Panc1 (cell line): ENCODE data around the gene CAPZA2. TPM values are rescaled to one million over a fixed set of nuclear protein-coding genes. Genes with fewer than 3 reads are reported as not detected.
A peak's percentile ranks its signal among the peaks of the same experiment; 100 is the strongest.
"Not testable (repeated sequence)": the region's sequence is repeated elsewhere in the genome, so short reads cannot be mapped to it uniquely, and the experiment has no call there.

ENCODE experiments used
- ATAC-seq: fragments of 200-7000 bp; cut with Tn5 transposase; 2 replicates; pipeline ENCODE4 v1.9.1; 2020; ENCODE audit warnings: mild to moderate bottlenecking, moderate library complexity
- Bru-seq: library from RNA; stranded (reverse); fragments of 400-500 nt; gene quantifications from one replicate; lab custom pipeline; 2021; lab: Mats Ljungman, UMichigan
- BruChase-seq, 2 experiments: library from RNA; stranded (reverse); fragments of 400-500 nt; gene quantifications; one replicate each; lab custom pipeline; 2021; lab: Mats Ljungman, UMichigan
- BruUV-seq: library from RNA; stranded (reverse); fragments of 400-500 nt; replicated peaks from 2 replicates; lab custom pipeline; 2021; lab: Mats Ljungman, UMichigan
- CTCF ChIA-PET: fragments of 300-600 bp; sonication (Branson Sonifier 250); formaldehyde crosslinking; loops from one replicate; lab custom pipeline; 2022; ENCODE audit warnings: antibody characterized with exemption; lab: Charles Lee
- POLR2A ChIA-PET: fragments of 300-600 bp; sonication (Branson Sonifier 250); formaldehyde crosslinking; loops from one replicate; lab custom pipeline; 2022; ENCODE audit warnings: antibody characterized with exemption; lab: Charles Lee
- DNase-seq: peaks from one replicate; pipeline ENCODE4 v3.0.0-alpha.2; 2010; ENCODE audit warnings: low read depth, low spot score
- H3K27ac ChIP-seq: 2 replicates; pipeline ENCODE4 v1.5.1; 2011; ENCODE audit warnings: mild to moderate bottlenecking, low read length, inconsistent platforms
- H3K27me3 ChIP-seq: fragments of 200-500 bp; sonication (Bioruptor generic); 2 replicates; pipeline ENCODE4 v1.6.0; 2014; ENCODE audit warnings: low read length, inconsistent platforms; ENCODE audit not compliant: control insufficient read depth, insufficient read depth
- H3K36me3 ChIP-seq: fragments of 200-500 bp; sonication (Bioruptor generic); 2 replicates; pipeline ENCODE4 v1.5.1; 2014; ENCODE audit warnings: inconsistent platforms, mild to moderate bottlenecking, low read length, moderate library complexity; ENCODE audit not compliant: control insufficient read depth, insufficient read depth
- H3K4me1 ChIP-seq: 2 replicates; pipeline ENCODE4 v1.5.1; 2011; ENCODE audit warnings: inconsistent platforms, mild to moderate bottlenecking, low read length, moderate library complexity; ENCODE audit not compliant: control insufficient read depth, insufficient read depth
- H3K4me3 ChIP-seq, 2 experiments: 2 replicates each; pipeline ENCODE4 v1.5.1; 2011 to 2012; ENCODE audit warnings: low read depth in 2 of 2, low read length in 2 of 2, mild to moderate bottlenecking in 2 of 2, inconsistent platforms in 1 of 2, moderate library complexity in 1 of 2
- H3K9me3 ChIP-seq: fragments of 200-500 bp; sonication (Bioruptor generic); 2 replicates; pipeline ENCODE4 v1.5.1; 2014; ENCODE audit warnings: low read depth, mild to moderate bottlenecking, inconsistent platforms, low read length, moderate library complexity; ENCODE audit not compliant: control insufficient read depth, insufficient read depth
- POLR2AphosphoS5 ChIP-seq: IDR thresholded peaks from 2 replicates; pipeline ENCODE4 v1.6.1; 2012; ENCODE audit warnings: mild to moderate bottlenecking, low read depth, low read length, moderate library complexity
- SIN3A ChIP-seq: IDR thresholded peaks from 2 replicates; pipeline ENCODE4 v1.6.1; 2012; ENCODE audit warnings: low read depth, mild to moderate bottlenecking, low read length, moderate library complexity, borderline replicate concordance; ENCODE audit not compliant: insufficient read depth
- TCF7L2 ChIP-seq: IDR thresholded peaks from 2 replicates; pipeline ENCODE4 v1.6.1; 2011; ENCODE audit warnings: mild to moderate bottlenecking, low read depth, low read length, inconsistent platforms
- in situ Hi-C: cut with HindIII; loops from 2 replicates; pipeline ENCODE4 v1.10.0; 2016; ENCODE audit warnings: low sequenced_read_pairs, low pct_unique_long_range_greater_than_20kb
- intact Hi-C: fragments of 100-400 bp; cut with micrococcal nuclease; formaldehyde crosslinking; loops from one replicate; pipeline ENCODE4 v1.10.0; 2022; ENCODE audit not compliant: unreplicated experiment
- long read RNA-seq: library from polyadenylated mRNA; unstranded; transcript quantifications from one replicate; pipeline ENCODE4 v2.0.0, GENCODE V29; 2021; ENCODE audit not compliant: unreplicated experiment
- polyA plus RNA-seq: library from polyadenylated mRNA; unstranded; fragments of >200 nt; gene quantifications from one replicate; pipeline ENCODE4 v1.2.1, GENCODE V29; 2012; ENCODE audit warnings: missing spikeins; ENCODE audit not compliant: insufficient read length
- total RNA-seq: library from RNA; stranded (reverse); gene quantifications from one replicate; pipeline ENCODE4 v1.2.1, GENCODE V29; 2021; ENCODE audit not compliant: unreplicated experiment
- TF ChIP-seq, protein P1 (sequence below), 2 experiments: IDR thresholded peaks; 2 replicates each; pipeline ENCODE4 v1.6.1; 2011 to 2012; ENCODE audit warnings: low read depth in 2 of 2, control low read depth in 1 of 2, low read length in 1 of 2, mild to moderate bottlenecking in 1 of 2, moderate library complexity in 1 of 2; ENCODE audit not compliant: insufficient read depth in 1 of 2
- TF ChIP-seq, protein P2 (sequence below): fragments of 450-650 bp; IDR thresholded peaks from 2 replicates; pipeline ENCODE4 v1.5.1; 2017; ENCODE audit warnings: mild to moderate bottlenecking

CAPZA2 gene
- total RNA-seq (195 TPM), Bru-seq, nascent RNA (percentile 94 among the genes with signal in this experiment), BruChase-seq, experiment 1, labeled RNA remaining after a 2-hour chase (percentile 88 among the genes with signal in this experiment), BruChase-seq, experiment 2, labeled RNA remaining after a 6-hour chase (percentile 94 among the genes with signal in this experiment)
- 77.8 TPM for polyA plus RNA-seq
- long read RNA-seq, full-length matches to known transcripts = 422 of 438 reads
- long read RNA-seq, partial matches to known transcripts = 2 of 438 reads
- long read RNA-seq, other reads (novel, unspliced or antisense) = 14 of 438 reads

GRCh38 chr7:116862234-116862950 lies at the start of gene CAPZA2:
Gene CAPZA2 (plus strand): TSS chr7:116862587. CDS start chr7:116862612, 25 bp downstream.
- ATAC-seq (peak; percentile 96), DNase-seq (peak; percentile 43)
- BruUV-seq = no TSS peak
- intact Hi-C loops (no loop called here), in situ Hi-C loops (no loop called here)
- no peaks in the 10 kb centered on the region for H3K27me3 ChIP-seq
- TF ChIP-seq, protein P1, sequence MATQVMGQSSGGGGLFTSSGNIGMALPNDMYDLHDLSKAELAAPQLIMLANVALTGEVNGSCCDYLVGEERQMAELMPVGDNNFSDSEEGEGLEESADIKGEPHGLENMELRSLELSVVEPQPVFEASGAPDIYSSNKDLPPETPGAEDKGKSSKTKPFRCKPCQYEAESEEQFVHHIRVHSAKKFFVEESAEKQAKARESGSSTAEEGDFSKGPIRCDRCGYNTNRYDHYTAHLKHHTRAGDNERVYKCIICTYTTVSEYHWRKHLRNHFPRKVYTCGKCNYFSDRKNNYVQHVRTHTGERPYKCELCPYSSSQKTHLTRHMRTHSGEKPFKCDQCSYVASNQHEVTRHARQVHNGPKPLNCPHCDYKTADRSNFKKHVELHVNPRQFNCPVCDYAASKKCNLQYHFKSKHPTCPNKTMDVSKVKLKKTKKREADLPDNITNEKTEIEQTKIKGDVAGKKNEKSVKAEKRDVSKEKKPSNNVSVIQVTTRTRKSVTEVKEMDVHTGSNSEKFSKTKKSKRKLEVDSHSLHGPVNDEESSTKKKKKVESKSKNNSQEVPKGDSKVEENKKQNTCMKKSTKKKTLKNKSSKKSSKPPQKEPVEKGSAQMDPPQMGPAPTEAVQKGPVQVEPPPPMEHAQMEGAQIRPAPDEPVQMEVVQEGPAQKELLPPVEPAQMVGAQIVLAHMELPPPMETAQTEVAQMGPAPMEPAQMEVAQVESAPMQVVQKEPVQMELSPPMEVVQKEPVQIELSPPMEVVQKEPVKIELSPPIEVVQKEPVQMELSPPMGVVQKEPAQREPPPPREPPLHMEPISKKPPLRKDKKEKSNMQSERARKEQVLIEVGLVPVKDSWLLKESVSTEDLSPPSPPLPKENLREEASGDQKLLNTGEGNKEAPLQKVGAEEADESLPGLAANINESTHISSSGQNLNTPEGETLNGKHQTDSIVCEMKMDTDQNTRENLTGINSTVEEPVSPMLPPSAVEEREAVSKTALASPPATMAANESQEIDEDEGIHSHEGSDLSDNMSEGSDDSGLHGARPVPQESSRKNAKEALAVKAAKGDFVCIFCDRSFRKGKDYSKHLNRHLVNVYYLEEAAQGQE (IDR thresholded peaks at IDR 0.05; ENCODE audit: insufficient read depth in 1 of 2, low read depth in 2 of 2, low read length in 1 of 2) = no peak
- TF ChIP-seq, protein P2, sequence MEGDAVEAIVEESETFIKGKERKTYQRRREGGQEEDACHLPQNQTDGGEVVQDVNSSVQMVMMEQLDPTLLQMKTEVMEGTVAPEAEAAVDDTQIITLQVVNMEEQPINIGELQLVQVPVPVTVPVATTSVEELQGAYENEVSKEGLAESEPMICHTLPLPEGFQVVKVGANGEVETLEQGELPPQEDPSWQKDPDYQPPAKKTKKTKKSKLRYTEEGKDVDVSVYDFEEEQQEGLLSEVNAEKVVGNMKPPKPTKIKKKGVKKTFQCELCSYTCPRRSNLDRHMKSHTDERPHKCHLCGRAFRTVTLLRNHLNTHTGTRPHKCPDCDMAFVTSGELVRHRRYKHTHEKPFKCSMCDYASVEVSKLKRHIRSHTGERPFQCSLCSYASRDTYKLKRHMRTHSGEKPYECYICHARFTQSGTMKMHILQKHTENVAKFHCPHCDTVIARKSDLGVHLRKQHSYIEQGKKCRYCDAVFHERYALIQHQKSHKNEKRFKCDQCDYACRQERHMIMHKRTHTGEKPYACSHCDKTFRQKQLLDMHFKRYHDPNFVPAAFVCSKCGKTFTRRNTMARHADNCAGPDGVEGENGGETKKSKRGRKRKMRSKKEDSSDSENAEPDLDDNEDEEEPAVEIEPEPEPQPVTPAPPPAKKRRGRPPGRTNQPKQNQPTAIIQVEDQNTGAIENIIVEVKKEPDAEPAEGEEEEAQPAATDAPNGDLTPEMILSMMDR = no peak; the same call in 1 of the 2 replicates
- TF ChIP-seq POLR2AphosphoS5 (peak; percentile 82), TCF7L2 (no peak), SIN3A (peak; percentile 74; the same call in 1 of the 2 replicates)
- 0 out of 2 replicates have a peak, but pooled peaks cover 4% of the 10 kb centered on the region for H3K4me1 ChIP-seq
- peak within 1 kb of the TSS; percentile 92 for H3K27ac ChIP-seq
- peaks cover 4% of the 10 kb centered on the region; the same call in 1 of the 2 replicates for H3K36me3 ChIP-seq
- no peaks in the 10 kb centered on the region for H3K9me3 ChIP-seq
- H3K4me3 ChIP-seq = peak within 1 kb of the TSS; percentile 92 to 97
- CTCF ChIA-PET = interaction anchor here (0.6 kb wide), 1 partner anchor 652 kb away, joined by 3 read pairs; the partner anchor contains the start of gene TES
- POLR2A ChIA-PET = no interaction called here

DNA sequence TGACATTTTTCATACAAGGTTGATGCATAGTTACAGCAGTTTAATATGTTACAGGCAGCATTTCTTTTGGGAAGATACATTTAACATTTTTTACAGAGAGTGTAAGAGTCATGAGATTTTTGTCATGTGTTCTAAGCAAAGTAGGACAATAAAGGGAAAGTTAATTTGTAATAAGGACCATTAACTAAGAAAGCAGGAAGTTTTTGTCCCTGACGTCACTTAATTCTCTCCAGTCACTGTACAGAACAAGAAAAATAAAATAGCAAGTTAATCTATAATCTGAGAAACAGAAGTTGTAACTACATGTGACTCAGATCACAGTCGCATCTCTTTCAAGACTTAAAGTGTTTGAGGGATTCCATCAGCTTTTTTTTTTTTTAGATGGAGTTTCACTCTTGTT lies 49.5 kb upstream of the CAPZA2 start:
- Histone ChIP-seq H3K27ac (peak overlapping the region; percentile 40; the same call in 1 of the 2 replicates), H3K4me1 (peaks cover 35% of the 10 kb centered on the region), H3K9me3 (no peaks in the 10 kb centered on the region), H3K4me3 (no peak overlapping the region), H3K27me3 (no peaks in the 10 kb centered on the region), H3K36me3 (no peaks in the 10 kb centered on the region)
- BruUV-seq = no TSS peak
- DNase-seq (no peak), ATAC-seq (no peak)
- in situ Hi-C loops (no loop called here), intact Hi-C loops (no loop called here)
- ChIA-PET CTCF (no interaction called here), POLR2A (no interaction called here)
- no peak for TF ChIP-seq SIN3A

GRCh38 chr7:116813371-116813770 lies 49.0 kb upstream of the CAPZA2 start:
- H3K27me3 ChIP-seq, POLR2A ChIA-PET, H3K4me3 ChIP-seq, H3K36me3 ChIP-seq, BruUV-seq, in situ Hi-C loops, CTCF ChIA-PET, H3K9me3 ChIP-seq, ATAC-seq, intact Hi-C loops, H3K27ac ChIP-seq, DNase-seq: not testable (repeated sequence)
- H3K4me1 ChIP-seq = peaks cover 35% of the 10 kb centered on the region
